Activated CD8-positive, alpha-beta memory T cell treated with anti-CD3 and anti-CD28 coated beads for 1 hour (primary cell): ENCODE results near the gene ESR2.

Source experiments
- DNase-seq, 2 donors: peaks; one replicate each; pipeline ENCODE4 v3.0.0-alpha.2; 2020; ENCODE audit warnings: low read depth in 1 of 2; ENCODE audit errors: extremely low read depth in 1 of 2

The ESR2 gene

GRCh38 chr14:64272019-64272418 is 22.2 kb downstream of the ESR2 start:
- DNase-seq: no peak

- no peak for DNase-seq
Observed at GRCh38 chr14:64266239-64266638, 27.9 kb downstream of the ESR2 start.

- DNase-seq: no peak
Observed at GRCh38 chr14:64265222-64265621, 28.9 kb downstream of the ESR2 start.

GRCh38 chr14:64260418-64260817 is 33.8 kb downstream of the ESR2 start:
- DNase-seq: no peak

- DNase-seq: no peak
Observed at GRCh38 chr14:64255756-64256155, 38.4 kb downstream of the ESR2 start.

- DNase-seq: no peak
Observed at GRCh38 chr14:64253672-64254071, 40.5 kb downstream of the ESR2 start.

- DNase-seq: no peak
Observed at GRCh38 chr14:64249363-64249762, 44.8 kb downstream of the ESR2 start.

- no peak for DNase-seq
Observed at GRCh38 chr14:64248689-64249088, 45.5 kb downstream of the ESR2 start.

- DNase-seq: no peak
Observed at GRCh38 chr14:64247195-64247594, 47.0 kb downstream of the ESR2 start.

GRCh38 chr14:64246688-64247087 is 47.5 kb downstream of the ESR2 start:
- DNase-seq: no peak

- no peak for DNase-seq
Observed at GRCh38 chr14:64245491-64245890, 48.7 kb downstream of the ESR2 start.

GRCh38 chr14:64244279-64244678 is 49.9 kb downstream of the ESR2 start:
- DNase-seq: no peak

GRCh38 chr14:64238631-64239030 is 55.5 kb downstream of the ESR2 start:
- DNase-seq: no peak

- DNase-seq: no peak
Observed at GRCh38 chr14:64238049-64238448, 56.1 kb downstream of the ESR2 start.

GRCh38 chr14:64235652-64236640 is 58.2 kb downstream of the ESR2 start:
- no peak for DNase-seq

- DNase-seq: no peak
Observed at GRCh38 chr14:64234877-64235651, 59.1 kb downstream of the ESR2 start.

- DNase-seq: no peak
Observed at GRCh38 chr14:64233531-64234190, 60.5 kb downstream of the ESR2 start.

- DNase-seq: no peak
Observed at GRCh38 chr14:64232944-64233343, 61.2 kb downstream of the ESR2 start.

GRCh38 chr14:64232095-64232838 is 61.9 kb downstream of the ESR2 start:
- DNase-seq: no peak

- no peak for DNase-seq
Observed at GRCh38 chr14:64229489-64229888, 64.7 kb downstream of the ESR2 start.

- DNase-seq: no peak
Observed at GRCh38 chr14:64227856-64228255, 66.3 kb downstream of the ESR2 start.
